KOPT-K1 (cell line): ENCODE results near the gene PACSIN1.
A peak's percentile ranks its signal among the peaks of the same experiment; 100 is the strongest.

ENCODE experiments used
- H3K27ac ChIP-seq: fragments of 200-600 bp; sonication (generic); 2 replicates; pipeline ENCODE4 v1.5.1; 2016; ENCODE audit warnings: antibody characterized with exemption, mild to moderate bottlenecking, low read depth, low read length; ENCODE audit not compliant: poor library complexity, severe bottlenecking
- H3K36me3 ChIP-seq: fragments of 200-600 bp; sonication (generic); 2 replicates; pipeline ENCODE4 v1.5.1; 2017; ENCODE audit warnings: antibody characterized with exemption, mild to moderate bottlenecking, low read length, moderate library complexity; ENCODE audit not compliant: insufficient read depth
- H3K9me3 ChIP-seq: fragments of 200-600 bp; sonication (generic); 2 replicates; pipeline ENCODE4 v1.5.1; 2017; ENCODE audit warnings: antibody characterized with exemption, low read length, mild to moderate bottlenecking; ENCODE audit not compliant: insufficient read depth, poor library complexity, severe bottlenecking

The PACSIN1 gene, protein sequence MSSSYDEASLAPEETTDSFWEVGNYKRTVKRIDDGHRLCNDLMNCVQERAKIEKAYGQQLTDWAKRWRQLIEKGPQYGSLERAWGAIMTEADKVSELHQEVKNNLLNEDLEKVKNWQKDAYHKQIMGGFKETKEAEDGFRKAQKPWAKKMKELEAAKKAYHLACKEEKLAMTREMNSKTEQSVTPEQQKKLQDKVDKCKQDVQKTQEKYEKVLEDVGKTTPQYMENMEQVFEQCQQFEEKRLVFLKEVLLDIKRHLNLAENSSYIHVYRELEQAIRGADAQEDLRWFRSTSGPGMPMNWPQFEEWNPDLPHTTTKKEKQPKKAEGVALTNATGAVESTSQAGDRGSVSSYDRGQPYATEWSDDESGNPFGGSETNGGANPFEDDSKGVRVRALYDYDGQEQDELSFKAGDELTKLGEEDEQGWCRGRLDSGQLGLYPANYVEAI

DNA sequence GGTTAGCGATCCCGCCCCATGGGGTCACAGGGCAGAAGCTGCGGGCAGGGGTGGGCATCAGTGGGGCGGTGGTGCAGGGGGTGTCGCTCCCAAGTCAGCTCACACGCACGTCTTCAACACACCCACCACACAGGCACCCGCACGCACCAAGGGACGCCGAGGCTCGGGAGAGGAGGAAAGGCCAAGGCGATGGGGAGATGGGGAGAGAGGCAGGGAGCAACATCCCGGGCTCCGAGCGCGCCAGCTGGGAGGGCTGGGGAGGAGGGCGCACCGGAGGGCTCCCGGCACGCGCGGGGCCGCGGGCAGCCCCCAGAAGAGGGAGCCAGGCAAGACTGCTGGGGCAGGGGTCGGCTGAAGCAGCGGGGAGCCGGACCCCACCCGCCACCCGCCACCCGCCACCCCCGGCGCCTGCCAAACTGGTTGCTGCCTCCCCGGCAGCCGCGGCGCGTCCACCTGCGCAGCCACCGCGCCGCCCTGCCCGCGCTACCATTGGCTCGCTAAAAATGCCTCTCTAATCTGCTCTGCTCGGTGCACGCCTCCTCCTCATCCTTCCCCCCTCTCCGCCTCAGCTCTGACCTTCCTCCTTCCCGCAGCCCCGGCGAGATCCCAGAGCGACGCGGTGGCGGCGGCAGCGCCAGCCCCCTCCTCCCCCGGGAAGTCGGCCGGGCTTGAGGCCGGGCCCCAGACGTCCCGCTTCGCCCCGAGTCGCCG lies at the start of gene PACSIN1:
TSS of gene PACSIN1 (plus strand) at position 546 of the 711 bp plus-strand sequence. CDS start 60,230 bp downstream, outside the sequence.
- H3K27ac ChIP-seq, result no peak within 1 kb of the TSS
- H3K36me3 ChIP-seq, result no peaks in the 10 kb centered on the region
- no peaks in the 10 kb centered on the region for H3K9me3 ChIP-seq

DNA sequence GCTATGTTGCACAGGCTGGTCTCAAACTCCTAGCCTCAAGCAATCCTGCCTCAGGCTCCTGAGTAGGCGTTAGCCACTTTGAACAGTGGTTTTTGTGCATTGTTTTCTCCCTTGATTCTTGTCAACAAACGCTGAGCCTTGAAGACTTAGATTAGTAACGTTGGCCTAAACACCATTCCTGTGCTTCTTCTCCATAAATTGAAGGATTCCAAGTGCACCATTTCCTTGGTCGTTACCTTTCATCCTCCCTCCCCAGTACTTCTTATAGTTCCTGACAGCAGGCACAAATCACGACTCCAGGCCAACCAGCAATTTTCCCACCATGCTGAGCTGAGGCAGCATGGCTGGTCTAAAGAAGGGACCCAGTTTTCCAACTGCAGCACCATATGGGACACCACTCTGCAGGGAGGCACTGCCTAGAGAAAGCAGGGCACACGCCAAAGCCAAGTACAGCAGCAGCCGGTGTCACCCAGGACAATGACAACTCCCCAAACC lies 49.0 kb upstream of the PACSIN1 start:
- H3K36me3 ChIP-seq, result peaks cover 93% of the 10 kb centered on the region
- no peaks in the 10 kb centered on the region for H3K9me3 ChIP-seq
- H3K27ac ChIP-seq, result no peak overlapping the region

DNA sequence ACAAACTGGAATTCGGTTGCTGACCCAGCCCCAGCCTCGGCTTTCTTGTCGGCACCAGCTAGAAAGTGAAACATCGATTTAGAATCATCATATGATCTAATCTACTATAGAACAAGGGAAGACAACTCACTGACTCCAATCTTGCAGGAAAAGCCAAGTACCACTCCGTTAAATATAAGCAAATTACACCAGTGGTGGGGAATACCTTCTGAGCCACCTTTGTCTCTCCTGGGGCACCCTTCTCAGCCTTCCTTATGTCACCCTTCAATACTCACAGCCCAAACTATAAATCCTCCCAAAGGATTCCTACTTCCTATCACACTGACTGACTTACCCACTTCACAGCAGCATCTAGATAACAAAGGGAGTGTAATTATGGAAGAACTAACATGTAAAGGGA lies 47.5 kb upstream of the PACSIN1 start:
- H3K27ac ChIP-seq, result no peak overlapping the region
- H3K36me3 ChIP-seq, result peaks cover 97% of the 10 kb centered on the region
- H3K9me3 ChIP-seq, result no peaks in the 10 kb centered on the region

DNA sequence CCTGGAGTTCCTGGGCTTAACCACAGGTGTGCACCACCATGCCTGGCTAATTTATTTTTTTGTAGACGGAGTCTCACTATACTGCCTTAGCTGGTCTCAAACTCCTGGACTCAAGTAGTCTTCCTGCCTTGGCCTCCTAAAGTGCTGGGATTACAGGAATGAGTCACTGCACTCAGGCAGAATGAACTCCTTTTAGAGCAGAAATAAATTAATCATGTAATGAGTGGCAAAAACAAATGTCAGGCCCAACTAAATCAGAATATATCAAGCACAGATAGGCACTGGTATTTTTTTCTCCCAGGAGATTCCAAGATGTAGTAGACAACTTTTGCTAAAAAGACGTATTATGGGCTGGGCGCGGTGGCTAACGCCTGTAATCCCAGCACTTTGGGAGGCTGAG lies 42.6 kb upstream of the PACSIN1 start:
- Histone ChIP-seq H3K36me3 (peaks cover 72% of the 10 kb centered on the region), H3K9me3 (no peaks in the 10 kb centered on the region), H3K27ac (no peak overlapping the region)

DNA sequence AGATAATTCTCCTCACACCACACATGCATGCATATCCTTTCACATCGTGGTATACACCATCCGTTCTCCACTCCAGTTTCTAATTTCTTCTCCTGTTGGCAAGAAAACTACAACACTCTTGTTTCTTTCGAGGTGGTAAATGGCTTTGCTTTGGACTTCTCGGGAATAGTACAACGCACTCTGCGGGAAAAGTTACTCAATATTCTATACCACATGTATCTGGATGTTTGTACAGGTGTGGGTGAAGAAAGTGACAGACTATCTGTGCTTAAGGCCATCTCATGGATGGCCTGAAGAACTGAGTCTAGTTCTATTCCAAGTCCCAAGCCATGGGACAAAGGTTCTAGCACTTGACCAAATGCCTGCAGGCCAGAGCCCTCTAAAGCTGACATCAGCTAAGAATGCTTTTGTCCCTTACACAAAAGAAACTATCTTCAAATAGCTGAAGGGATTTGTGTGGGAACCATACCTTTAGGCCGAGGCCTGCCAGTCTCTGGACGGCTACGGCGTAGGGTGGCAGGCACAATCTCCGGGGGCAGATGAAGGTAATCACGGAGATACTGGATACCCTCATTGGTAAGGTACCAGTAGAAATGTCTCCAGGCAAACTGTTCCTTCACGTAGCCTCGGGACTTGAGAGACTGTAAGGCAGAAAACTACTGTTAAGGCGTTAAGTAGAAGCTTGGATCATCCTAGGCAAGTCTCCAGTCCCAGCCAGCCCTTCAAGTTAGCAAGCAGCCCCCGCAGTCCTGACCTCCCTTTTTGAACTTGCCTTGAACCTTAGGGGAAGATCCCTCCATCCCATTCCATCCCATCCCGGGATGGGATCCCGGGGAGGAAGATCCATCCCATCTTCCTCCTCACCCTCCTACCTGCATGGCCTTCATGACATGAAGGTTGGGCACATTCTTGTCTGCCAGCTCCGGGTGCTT lies 41.4 kb upstream of the PACSIN1 start:
- peak overlapping the region; percentile 81 for H3K27ac ChIP-seq
- H3K36me3 ChIP-seq, result peaks cover 60% of the 10 kb centered on the region
- H3K9me3 ChIP-seq, result no peaks in the 10 kb centered on the region

DNA sequence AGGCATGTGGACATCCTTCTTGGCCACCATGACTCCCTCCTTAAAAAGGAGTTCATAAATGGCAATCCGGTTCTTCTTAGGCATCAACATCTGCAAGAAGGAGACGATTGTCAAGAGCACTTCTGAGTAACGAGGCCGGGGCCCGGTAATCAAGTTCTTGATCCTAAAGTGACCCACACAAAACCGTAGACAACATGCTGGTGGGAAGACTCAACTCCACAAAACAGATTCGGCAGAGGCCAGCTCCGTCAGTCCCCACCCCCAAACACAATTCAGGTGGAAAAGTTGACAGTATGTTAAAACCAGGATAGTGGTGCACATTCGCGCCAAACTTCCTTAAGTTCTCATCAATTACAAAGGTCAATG lies 40.8 kb upstream of the PACSIN1 start:
- Histone ChIP-seq H3K9me3 (no peaks in the 10 kb centered on the region), H3K27ac (peak overlapping the region; percentile 81), H3K36me3 (peaks cover 54% of the 10 kb centered on the region)

DNA sequence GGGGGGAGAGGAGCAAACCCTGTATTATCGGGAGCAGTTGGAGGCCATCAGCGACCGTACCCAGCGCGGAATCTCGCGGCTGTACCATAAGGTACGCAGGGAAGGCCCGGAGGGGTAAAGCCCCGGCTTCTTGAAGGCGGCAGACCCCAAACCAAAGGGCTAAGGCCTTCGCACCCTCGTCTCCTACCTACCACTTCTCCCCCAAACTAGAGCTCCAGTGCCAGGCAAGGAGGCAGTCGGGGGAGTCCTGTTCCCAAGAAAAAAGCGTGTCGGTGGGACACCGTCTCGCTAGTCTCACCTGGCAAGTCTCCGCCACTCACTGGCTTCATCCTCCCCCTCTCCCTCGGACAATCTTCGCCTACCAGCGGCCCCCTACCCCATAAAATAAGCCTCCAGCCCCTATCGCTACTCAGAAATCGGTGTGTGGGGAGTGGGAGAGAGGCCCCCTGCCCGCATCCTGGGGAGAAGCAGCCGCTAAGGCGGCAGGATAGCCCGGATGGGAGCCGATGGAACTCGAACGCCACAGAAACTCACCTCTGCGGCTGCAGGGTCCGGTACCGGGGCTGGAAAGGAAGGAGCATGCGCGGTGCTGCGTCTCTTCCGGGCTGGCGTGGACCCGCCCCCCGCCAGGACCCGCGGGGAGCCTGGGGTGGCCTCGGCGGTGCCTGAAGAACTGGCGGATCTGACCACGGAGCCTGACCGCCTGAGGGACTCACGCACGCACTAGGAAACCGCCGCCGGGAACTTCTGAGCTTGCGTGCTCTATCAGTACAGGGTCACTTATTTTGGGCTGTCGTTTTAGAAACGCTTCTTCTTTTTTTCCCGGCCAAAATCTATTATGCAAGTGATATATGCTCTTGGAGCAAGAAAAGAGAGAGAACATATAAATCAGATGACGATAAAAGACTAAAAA lies 40.1 kb upstream of the PACSIN1 start, which contains the start of gene RPS10:
TSS of gene RPS10 (minus strand) at position 572 of the 913 bp plus-strand sequence. CDS start 848 bp downstream, outside the sequence.
- Histone ChIP-seq H3K9me3 (peaks cover 2% of the 10 kb centered on the region), H3K36me3 (peaks cover 47% of the 10 kb centered on the region), H3K27ac (peak within 1 kb of the TSS; percentile 81)

DNA sequence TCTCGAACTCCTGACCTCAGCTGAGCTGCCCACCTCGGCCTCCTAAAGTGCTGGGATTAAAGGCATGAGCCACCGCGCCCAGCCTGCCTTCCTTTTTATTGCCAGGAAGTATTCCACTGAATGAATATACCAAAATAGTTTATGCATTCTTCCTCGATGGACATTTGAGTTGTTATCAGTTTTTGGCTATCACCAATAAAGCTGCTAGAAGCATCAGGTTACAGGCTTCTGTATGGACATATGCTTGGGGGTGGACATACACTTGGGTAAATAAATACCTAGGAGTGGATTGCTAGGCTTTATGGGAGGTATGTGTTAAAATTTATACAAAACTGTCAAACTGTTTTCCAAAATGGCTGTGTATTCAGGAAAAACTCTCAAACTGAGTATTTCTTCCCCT lies 30.0 kb upstream of the PACSIN1 start:
- no peaks in the 10 kb centered on the region for H3K9me3 ChIP-seq
- no peak overlapping the region for H3K27ac ChIP-seq
- no peaks in the 10 kb centered on the region for H3K36me3 ChIP-seq

DNA sequence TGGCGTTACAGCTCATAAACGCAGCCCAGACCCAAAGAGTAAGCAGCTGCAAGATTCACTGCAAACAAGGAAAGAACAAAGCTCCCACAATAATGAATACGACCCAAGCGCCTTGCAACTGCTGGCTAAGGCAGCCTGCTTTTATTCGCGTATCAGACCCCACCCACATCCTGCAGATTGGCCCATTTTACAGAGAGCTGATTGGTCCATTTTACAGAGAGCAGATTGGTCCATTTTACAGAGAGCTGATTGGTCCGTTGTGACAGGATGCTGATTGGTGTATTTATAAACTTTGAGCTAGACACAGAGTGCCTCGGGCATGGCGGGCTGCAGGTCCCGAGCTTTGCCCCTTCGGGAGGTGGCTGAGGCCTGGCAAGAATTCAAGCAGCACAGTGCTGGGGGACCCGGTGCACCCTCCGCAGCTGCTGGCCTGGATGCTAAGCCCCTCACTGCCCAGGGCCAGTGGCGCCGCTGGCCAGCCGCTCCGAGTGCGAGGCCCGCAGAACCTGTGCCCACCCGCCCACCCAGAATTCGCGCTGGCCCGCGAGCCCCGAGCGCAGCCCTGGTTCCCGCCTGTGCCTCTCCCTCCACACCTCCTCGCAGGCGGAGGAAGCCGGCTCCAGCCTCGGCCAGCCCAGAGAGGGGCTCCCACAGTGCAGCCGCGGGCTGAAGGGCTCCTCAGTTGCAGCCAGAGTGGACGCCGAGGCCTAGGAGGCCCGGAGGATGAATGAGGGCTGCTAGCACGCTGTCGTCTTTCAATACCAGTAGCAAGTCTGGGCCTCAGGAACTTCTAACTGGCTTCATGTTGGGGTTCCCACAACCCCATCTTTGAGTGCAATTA lies 28.9 kb upstream of the PACSIN1 start:
- Histone ChIP-seq H3K9me3 (no peaks in the 10 kb centered on the region), H3K27ac (no peak overlapping the region)

DNA sequence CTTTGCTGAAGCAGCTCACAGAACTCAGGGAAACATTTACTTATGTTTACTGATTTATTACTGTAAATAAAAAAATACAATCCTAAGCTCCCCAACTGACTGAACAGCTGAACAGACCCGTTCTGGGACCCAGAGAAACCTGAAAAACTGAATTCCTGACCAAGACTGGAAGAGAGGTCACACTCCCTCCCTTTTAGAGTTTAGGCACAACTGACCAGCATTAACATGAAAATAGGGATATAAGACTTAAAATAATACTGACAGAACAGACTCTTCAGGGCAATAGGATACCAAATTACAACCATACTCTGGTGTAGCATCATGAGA lies 28.3 kb upstream of the PACSIN1 start:
- H3K9me3 ChIP-seq, result no peaks in the 10 kb centered on the region
- no peaks in the 10 kb centered on the region for H3K36me3 ChIP-seq
- H3K27ac ChIP-seq, result no peak overlapping the region

More for the DNA sequence above, 28.9 kb upstream of the PACSIN1 start:
- no peaks in the 10 kb centered on the region for H3K36me3 ChIP-seq

DNA sequence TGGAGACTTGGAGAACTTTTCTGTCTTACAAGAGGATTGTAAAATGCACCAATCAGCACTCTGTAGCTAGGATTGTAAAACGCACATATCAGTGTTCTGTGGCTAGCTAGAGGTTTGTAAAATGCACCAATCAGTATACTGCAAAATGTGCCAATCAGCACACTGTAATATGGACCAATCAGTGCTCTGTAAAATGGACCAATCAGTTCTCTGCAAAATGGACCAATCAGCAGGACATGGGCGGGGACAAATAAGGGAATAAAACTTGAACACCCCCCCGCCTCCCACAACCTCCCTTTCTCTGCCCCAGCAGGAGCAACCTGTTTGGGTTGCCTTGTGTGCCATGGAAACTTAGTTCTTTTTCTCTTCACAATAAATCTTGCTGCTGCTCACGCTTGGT lies 27.2 kb upstream of the PACSIN1 start:
- Histone ChIP-seq H3K9me3 (no peaks in the 10 kb centered on the region), H3K36me3 (no peaks in the 10 kb centered on the region), H3K27ac (no peak overlapping the region)

DNA sequence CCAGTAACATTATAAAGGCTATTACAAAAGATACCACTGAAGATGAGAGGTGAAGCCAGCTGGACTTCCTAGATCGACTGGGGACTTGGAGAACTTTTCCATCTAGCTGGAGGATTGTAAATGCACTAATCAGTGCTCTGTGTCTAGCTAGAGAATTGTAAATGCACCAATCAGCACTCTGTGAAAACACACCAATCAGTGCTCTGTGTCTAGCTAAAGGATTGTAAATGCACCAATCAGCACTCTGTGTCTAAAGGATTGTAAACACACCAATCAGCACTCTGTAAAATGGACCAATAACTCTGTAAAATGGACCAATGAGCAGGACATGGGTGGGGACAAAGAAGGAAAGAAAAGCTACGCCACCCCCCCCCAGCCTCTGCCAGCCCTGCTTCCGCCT lies 26.4 kb upstream of the PACSIN1 start:
- H3K9me3 ChIP-seq, result no peaks in the 10 kb centered on the region
- H3K36me3 ChIP-seq, result no peaks in the 10 kb centered on the region
- H3K27ac ChIP-seq, result no peak overlapping the region

DNA sequence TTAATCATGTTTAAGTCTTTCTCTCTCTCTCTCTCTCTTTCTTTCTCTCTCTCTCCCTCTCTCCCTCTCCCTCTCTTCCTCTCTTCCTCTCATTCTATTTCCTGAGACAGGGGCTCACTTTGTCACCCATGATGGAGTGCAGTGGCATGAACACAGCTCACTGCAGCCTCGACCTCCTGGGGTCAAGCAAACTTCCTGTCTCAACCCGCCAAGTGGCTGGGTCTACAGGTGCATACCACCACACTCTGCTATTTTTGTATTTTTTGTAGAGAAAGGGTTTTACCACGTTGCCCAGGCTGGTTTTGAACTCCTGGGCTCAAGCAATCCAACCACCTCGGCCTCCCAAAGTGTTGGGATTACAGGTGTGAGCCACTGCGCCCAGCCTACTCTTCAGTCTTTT lies 24.4 kb upstream of the PACSIN1 start:
- Histone ChIP-seq H3K27ac (no peak overlapping the region), H3K9me3 (no peaks in the 10 kb centered on the region), H3K36me3 (no peaks in the 10 kb centered on the region)
